Activated T-cell treated with anti-CD3 and anti-CD28 coated beads for 4 hours (primary cell): ENCODE data around the gene GALNT18.

Experiments used
- DNase-seq: peaks from one replicate; pipeline ENCODE4 v3.0.0-alpha.2; 2020

The GALNT18 gene

DNA sequence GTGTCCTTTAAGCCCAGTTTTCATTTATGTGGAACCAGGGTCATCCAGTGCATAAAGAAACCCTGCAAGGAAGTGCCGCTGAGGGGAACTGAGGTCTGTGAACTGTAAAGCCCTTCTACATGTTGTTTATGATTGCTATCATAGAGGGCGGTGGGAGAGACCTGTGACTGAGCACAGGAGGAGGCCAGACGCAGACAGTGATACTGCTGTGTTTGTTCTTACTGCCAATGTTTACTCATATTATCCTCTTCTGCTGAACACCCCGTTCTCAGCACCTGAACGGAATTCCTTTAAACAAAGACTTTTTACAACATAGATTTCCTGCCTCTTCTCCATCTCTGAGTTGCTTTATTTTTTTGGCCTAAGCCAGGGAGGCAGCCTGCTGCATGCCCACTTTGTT lies 967 bp upstream of the GALNT18 start:
- no peak for DNase-seq

DNA sequence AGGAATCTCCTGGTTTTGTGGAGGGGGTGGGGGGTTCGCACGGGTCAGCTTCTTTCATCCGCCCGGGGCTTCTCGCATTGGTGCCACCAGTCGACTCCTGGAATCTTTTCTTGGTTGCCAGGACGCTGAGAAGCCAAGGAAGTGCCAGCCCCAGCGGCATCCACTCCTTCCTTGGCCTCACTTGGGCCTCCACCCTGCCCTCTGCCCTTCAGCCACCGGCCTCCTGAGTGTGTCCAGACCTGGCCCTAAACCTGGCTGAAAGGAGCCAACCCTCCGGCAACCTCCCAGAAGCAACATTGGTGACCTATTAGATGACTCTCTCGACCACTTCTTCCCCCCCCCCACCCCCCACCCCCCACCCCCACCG lies 518 bp upstream of the GALNT18 start:
- DNase-seq = no peak

DNA sequence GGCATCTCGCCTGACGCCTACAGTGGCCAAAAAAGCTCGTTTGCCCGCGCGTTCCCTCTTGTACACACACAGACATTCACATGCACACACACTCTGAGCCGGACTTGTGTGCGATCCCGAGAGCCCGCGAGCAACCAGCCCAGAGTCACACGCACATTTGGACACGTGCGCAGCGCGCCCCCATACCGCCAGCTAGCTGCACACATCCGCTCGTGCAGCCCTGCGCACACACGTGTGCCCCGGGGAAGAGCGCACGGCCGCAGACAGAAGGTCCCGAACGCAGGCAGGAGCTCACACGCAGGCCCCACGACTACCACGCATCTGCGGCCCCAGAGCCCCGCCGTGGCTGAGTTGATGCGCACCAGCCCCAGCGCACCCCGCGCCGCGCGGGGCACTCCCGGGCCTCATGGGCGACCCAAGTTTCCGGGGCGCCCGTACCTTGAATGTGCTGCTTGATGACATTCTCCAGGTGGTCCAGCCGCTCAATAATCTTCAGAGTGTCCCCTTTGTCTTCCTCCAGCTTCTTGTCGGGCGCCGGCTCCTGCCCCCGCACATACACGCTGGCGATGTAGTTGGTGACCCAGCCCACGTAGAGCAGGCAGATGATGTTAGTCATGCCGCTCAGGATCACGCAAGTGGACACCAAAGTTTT lies 758 bp downstream of the GALNT18 start:
- no peak for DNase-seq

DNA sequence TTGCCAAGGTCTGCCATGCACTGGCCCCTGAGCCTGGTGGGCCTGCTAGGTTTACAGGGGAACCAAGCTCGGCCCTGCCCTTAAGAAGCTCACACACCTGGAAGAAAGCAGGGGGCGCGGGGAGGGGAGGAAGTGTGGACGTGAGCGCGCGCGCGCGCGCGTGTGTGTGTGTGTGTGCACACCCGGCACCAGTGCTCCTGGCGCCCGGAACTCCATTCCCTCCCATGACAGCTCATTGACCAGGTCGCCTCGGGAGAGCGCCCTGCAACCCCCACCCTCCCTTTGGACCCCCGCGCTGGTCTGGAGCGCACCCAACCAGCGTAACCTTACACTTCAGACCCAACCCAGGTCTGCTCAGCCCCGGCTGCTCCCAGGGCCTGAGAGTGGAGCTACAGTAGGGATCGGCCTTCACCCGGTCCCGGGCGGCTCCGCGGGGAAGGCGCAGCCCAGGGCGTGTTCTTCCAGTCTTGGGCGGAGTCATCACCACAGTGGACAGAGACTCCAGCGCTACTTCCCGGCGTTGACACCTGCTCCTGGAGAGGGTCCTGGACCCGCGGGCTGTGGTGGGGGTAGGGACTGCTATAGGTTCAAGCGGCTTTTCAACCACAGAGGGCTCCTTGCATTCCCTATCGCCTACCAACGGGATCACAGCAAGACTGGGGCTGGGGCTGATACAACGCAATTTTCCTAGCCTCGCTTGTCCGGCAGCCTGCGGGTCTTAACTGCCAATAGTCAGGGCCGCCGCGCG lies 1.5 kb downstream of the GALNT18 start:
- no peak for DNase-seq

DNA sequence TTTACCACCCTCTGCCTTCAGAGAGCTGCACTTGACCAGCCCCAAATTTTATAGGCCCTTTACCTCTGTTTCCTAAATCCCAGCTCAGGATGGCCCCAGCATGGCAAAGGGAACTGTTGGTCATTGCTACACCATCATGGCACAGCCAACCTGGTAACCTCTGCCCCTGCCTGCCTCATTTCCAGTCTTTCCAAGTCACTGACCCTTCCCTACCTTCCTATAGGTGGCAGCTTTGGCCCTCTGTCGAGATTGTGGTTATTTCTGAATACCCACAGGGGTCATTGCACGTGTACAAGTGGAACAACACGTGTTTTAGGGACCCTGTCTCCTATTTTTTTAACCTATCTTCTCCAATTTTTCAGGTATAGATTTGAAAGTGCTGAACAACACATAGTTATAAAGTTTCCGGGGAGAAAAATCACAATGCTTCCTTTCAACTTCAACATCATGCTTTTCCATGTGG lies 2.8 kb downstream of the GALNT18 start:
- no peak for DNase-seq

DNA sequence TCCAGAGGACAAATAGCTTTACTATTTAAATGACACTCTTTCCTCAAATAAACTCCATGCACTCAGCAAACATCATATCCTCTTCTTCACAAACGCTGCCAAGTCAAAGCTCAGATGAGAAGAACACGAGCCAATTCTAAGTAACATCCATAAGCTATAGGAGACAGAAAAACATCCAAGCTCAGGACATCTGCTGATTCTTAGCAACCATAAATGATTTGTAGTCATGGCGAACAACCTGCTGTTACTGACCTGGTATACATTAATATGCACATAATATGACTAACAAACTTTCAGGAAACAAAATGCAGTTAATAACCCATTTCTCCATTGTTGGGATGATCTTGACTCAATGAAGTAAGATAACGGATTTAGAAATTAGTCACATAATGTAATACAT lies 6.7 kb downstream of the GALNT18 start:
- DNase-seq = no peak

DNA sequence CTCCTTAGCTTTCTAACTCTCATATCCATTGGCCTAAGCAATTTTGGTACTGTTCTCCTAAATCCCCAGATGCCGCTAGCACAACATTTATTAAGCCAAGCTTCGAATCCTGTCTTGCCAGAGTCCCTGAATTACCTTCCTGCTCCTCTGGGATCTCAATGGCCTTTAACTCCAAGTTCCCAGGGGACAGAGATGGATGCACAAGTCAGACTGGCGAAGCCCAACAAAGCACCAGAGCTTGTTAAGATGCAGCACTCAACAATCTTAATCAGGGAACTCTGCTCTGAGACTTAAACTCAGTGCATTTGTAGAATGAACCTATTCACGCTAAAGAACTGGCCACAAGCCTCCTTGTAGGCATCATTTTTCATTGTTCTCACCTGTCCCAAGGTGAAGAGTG lies 9.4 kb downstream of the GALNT18 start:
- no peak for DNase-seq

DNA sequence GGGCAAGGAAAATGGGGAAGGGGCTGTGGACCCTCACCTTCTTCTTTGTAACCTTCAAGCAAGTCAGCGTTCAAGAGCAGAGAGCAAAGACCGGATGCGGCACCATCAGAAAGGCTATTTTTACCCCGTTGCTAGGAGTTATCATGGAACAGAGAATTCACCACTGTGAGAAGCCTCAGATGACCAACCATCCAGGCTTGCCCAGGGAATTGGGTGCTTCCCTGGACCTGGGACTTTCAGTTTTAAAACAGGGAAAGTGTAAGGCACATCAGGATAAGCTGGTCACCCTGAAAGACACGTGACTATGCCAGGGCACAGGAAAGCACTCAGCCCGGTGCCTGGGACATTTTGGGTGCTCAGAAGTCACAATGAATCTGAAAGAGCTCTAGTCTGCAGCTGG lies 10.4 kb downstream of the GALNT18 start:
- DNase-seq = no peak

DNA sequence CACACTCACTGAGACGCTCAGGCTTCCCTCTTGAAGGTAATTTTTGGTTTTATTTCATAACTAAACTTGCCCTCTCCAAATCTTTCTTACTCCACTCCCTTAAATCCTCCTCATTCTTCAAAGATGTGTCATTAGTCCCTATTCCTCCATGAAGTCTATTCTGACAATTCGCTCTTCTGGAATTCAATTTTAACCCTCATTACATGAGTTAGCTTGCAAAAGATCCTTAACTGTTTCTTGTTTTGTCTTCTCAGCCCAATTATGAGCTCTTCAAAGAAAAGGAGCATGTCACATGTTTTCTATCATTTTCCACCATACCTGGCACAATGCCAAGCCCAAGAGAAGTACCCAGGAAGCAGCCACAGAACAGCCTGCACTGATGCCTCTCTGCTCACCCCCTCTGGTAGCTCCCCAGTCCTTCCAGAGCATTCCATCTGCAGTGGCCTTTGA lies 13.0 kb downstream of the GALNT18 start:
- DNase-seq = no peak

DNA sequence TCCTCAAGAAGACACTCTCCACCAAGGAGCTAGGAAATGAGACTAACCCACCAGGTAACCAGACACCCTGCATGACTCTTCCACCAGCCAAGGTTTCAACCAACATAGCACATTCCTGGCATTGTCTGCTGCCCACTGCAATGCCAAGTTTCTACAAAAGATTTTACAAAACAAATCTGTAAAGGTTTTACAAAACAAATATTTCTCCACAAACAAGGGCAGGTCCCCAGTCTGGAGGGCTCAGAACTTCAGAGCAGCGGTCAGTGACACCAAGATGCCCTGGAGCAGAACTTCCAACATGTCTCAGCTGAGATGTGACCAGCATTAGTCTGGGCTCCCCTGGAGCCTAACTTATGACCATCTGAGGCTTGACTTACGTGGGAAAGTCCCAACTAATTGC lies 14.0 kb downstream of the GALNT18 start:
- no peak for DNase-seq

DNA sequence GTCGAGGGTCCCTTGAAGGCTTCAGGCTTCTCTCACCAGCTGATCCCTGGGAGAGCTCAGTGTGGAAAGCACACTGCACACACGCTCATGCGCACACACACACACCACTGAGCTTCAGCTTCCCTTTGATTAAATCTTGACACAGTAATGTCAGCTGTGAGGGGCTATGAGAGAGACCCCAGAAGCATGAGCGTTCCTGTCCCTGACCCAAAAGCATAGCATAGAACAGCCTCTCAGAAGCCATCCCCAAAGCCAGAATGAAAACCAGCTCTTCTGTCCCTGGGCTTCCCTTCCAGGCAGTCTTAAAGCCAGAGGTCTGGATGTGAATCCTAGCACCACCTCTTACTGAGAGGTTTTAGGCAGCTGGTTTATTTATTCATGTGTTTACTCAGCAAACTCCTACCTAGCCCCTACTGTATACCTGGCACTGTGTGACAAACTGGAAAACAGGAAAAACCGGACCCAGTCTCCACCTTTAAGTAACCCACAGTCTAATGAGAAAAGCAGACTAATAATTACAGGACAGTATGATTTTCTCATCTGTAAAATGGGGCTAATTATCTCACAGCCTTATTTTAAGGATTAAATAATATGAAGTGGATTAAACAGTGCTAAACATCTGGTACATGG lies 15.9 kb downstream of the GALNT18 start:
- no peak for DNase-seq

DNA sequence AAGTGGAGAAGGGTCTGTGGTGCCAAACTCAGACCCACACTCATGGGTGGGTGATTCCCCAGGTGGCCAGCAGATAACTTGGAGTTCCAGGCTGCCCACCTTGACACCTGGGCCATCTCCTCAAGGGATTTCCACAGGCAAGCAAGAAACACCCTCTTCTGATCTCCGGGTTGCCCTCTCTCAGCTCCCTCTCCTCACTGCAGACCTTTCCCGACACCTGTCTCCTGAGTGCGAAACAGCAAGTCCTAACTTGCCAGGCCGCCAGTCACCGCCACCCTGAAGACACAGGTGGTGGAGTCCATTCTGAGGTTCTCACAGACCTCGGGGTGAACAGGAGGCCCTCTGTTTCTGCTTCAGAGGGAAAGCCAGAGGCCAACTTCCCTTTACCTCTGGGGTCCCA lies 16.6 kb downstream of the GALNT18 start:
- DNase-seq = no peak

DNA sequence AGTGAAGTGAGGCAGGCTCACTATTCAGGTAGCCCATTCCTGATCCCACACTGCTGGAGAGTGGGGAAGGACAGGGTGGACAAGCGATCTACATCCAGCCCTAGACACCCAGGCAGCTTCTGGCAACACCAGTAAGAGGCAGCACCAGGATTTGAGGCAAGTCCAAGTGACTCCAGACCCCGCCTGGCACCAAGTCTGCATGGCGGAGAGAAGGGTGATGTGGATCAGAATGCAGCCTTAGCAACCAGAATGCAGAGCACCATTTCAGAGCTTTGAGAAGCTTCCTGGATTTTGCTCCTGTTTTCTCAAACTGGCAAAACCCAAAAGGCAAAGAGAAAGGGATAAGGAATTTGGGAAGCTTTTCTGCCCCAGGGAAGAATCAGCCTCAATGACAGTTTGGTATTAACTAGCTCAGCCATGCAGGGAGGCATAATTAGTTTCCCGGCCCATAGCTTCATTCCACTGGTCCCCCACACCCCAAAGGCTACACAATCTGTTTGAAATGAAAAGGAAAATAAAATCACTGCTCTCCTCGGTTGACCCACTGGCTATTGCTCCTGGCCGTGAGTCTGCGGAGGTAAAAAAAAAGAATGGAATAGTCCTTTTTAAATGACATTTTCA lies 17.3 kb downstream of the GALNT18 start:
- DNase-seq = no peak

DNA sequence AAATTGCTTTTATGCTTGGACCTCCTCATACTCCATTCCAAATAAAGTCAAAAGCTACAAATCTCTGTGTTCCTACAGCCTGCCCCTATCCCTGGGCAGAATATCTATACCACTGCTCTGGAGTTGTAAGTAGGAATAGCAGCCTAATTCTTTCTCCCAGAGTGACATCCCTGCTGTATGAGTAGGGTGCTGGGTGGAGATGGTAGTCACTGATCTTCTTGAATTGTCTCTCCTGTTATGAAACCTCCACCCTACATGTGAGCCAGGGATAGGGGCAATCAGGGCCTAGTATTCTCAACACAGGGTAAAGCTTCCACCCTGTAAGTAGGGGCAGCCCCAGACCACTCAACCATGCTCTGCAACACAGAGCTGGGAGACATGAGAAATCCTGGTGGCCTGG lies 19.8 kb downstream of the GALNT18 start:
- no peak for DNase-seq

DNA sequence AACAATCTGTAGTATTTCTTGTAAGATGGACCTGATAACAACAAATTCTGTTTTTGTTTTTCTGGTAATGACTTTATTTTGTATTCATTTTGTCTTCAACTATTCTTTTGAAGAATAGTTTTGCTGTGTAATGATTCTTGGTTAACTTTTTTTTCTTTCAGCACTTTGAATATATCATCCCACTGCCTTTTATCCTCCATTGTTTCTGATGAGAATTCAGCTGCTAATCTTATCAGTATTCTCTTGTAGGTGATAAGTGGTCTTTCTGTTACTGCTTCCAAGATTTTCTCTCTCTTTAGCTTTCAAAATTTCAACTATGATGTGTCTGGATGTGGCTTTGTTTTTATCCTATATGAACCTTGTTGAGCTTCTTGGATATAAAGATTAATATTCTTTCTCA lies 21.5 kb downstream of the GALNT18 start:
- no peak for DNase-seq

DNA sequence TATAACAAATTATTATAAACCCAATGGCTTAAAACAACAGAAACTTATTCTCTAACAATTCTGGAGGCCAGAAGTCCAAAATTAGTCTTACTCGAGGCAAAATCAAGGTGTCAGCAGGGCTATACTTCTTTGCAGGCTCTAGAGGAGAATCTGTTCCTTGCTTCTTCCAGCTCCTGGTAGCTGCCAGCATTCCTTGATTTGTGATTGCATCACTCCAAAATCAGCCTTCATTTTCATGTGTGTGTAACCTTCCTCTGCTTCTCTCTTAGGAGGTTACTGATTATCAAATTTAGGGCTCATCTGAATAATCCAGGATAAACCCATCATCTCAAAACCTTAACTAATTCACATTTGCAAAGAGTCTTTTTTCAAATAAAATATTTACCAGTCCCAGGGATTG lies 23.6 kb downstream of the GALNT18 start:
- no peak for DNase-seq

DNA sequence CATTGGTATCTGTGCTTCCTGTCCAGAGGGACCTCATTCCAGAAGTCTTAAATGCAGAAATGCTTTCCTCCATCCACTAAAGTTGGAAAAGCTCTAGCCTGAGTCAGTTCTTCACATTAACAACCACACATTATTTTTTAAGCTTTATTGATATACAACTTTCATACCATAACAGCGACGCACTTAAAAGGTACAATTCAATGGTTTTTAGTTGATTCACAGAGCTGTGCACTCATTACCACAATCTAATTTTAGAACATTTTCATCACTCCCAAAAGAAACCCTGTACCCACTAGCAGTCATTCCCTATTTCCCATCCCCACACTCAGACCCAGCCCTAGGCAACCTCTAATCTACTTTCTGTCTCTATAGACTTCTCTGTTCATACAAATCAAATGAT lies 27.6 kb downstream of the GALNT18 start:
- no peak for DNase-seq

DNA sequence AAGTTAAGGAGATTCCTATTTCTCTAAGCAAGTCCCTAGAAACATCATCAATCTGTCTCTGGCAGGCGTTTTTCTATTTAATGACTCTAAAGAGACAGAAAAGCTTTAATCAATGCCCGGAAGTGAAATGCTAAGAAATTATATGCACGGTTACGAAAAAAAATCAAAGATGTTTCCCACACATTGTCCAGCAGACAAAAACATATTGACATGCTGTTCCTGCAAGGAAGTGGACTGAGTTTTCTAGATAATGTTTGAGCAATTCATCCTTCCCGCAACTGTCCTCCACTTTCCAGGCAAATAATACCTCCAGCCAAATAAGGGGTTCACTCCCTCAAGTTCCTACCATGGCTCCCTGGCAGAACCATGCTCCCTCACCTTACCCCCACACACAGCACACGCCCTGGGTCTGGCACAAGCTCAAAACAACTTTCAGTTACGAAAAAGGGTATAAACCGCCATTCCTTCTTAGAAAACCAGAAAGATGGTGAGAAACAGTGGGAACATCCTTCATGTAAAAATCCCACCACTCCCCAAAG lies 29.6 kb downstream of the GALNT18 start:
- no peak for DNase-seq

DNA sequence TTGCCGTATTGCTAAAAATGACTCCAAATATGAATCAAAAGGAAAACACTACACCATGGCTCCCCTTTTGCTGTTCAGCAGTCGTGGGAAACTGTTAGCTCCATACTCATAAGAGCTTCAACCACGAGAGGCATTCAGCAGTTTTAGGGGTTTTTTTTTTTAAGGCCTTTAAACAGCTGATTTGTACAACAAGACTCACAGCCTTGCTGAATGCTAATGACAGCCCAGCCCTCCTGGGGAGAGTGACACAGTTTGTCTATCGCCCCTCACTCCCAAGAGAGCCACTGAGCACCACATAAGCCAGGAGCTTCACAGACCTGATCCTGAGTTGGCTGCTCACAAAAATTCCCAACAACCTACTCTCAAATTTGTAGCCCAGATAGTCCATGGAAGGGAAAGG lies 32.4 kb downstream of the GALNT18 start:
- DNase-seq = no peak

DNA sequence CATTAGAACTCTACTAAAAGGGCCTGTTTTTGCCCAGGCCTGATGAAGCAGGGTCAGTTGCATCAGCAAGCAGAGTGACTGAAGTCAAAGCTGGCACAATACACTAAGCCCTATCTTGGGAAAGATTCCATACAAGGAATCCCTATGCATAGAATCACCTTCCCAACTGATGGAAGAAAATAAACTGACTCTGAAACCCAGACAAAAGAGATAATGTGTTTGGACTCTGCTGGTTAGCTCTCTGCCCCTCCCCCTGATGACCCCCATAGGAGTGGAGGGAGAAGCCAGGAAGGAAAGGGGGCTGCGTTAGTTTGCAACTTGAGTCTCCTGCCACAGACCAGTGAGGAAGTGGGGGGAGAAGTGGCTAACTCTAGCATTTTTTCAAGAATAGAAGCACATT lies 32.9 kb downstream of the GALNT18 start:
- DNase-seq = no peak

DNA sequence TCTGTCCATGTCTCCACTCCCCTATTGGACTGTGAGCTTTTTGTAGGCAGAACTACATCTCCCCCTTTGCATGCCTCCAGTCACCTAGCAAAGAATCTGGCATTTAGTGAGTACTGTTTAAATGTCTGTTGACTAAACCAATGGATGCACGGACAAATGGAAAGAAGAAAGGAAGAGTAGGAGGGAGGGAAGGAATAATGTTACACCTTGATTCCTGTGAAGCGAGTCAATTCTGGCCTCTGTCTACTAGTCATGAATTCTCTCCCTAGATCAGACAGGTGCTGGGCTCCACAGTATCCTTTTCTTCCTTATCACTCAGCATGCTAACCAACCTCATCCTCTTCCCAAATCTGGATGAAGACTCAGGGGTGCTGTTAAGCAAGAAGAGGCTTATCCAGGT lies 33.6 kb downstream of the GALNT18 start:
- DNase-seq = no peak

DNA sequence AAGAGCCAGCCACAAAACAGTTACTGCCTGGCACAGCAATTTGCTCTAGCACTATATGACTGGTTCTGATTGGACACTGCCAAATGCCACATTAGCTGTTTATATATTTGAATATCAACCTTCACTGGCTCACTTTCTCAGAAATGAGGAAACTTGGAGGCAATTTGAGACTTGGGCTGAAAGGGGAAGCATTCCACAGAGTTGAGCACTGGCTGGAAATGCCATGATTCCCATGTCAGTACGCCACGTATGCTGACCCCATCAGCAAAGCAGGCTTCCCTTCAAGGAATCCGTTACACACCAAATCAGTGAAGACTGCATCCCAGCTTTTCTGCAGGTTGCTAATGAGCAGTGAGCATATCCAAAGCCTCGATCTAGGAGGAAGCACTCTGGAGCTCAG lies 34.7 kb downstream of the GALNT18 start:
- no peak for DNase-seq

DNA sequence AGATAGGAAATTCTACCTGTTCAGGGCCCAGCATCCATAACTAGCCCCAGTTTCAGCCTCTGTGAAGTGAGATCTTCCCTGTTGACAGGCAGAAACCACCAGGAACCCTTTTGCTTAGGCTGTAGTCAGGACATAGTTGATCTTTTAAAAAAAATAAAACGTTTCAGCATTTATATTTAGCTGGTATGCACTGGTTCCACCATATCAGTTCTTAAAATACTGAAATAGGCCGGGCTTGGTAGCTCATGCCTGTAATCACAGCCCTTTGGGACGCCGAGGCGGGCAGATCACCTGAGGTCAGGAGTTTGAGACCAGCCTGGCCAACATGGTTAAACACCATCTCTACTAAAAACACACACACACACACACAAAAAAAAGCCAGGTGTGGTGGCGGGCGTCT lies 35.3 kb downstream of the GALNT18 start:
- no peak for DNase-seq

DNA sequence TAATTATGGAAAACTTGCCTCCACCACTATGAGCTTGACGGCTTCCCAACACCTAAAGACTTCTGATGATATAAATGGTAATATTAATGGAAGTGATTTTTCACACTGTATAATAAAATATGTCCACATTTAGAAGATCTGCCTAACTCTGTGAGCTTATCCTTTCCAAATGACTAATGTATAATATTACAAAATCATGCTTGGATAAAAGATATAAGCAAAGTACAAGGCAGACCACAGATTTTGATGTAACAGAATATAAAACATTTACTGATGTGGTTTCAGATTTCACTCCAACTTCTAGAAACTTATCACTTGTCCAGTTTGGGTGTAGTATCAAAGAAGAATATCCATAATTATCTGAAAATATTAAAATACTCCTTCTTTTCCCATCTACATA lies 36.9 kb downstream of the GALNT18 start:
- no peak for DNase-seq
